ENCODE results near the gene NRXN3.

- no peak for TF ChIP-seq CTCF (IDR thresholded peaks at IDR 0.05)
- TF ChIP-seq POLR2A (IDR thresholded peaks at IDR 0.05): no peak
Measured at GRCh38 chr14:78178971-78179370, 8.8 kb downstream of the NRXN3 start.

Measured in heart left ventricle (tissue), 13 donors.